Glutamatergic neuron (in vitro differentiated cells): ENCODE results near the gene SRBD1. TPM values are rescaled to one million over a fixed set of nuclear protein-coding genes. Genes with fewer than 3 reads are reported as not detected.

Experiments
- DNase-seq: peaks from one replicate; pipeline ENCODE4 v3.0.0; 2022
- H3K27ac Mint-ChIP-seq: one replicate; pipeline ENCODE4 v1.8.0; 2020; ENCODE audit warnings: mild to moderate bottlenecking, mixed read lengths, inconsistent platforms; ENCODE audit not compliant: unreplicated experiment
- H3K27me3 Mint-ChIP-seq: one replicate; pipeline ENCODE4 v1.8.0; 2020; ENCODE audit warnings: mild to moderate bottlenecking, moderate library complexity, mixed read lengths, inconsistent platforms; ENCODE audit not compliant: unreplicated experiment
- H3K36me3 Mint-ChIP-seq: one replicate; pipeline ENCODE4 v1.8.0; 2020; ENCODE audit warnings: mild to moderate bottlenecking, mixed read lengths, inconsistent platforms; ENCODE audit not compliant: unreplicated experiment
- H3K4me1 Mint-ChIP-seq: one replicate; pipeline ENCODE4 v1.8.0; 2020; ENCODE audit warnings: mild to moderate bottlenecking, low read depth, mixed read lengths, inconsistent platforms; ENCODE audit not compliant: unreplicated experiment
- H3K4me3 Mint-ChIP-seq: one replicate; pipeline ENCODE4 v1.8.0; 2020; ENCODE audit warnings: mild to moderate bottlenecking, mixed read lengths, inconsistent platforms; ENCODE audit not compliant: unreplicated experiment
- H3K9me3 Mint-ChIP-seq: one replicate; pipeline ENCODE4 v1.8.0; 2020; ENCODE audit warnings: mild to moderate bottlenecking, moderate library complexity, mixed read lengths, inconsistent platforms; ENCODE audit not compliant: unreplicated experiment
- CTCF ChIP-seq: fragments of 200-600 bp; sonication (generic); IDR thresholded peaks from one replicate; pipeline ENCODE4 v1.5.0; 2021; ENCODE audit not compliant: partially characterized antibody, unreplicated experiment
- total RNA-seq: library from RNA; stranded (reverse); fragmentation: NEBNext Ultra II Directional; extraction: Animal tissue kit (Norgen Biotek cat#: 25700); gene quantifications from one replicate; pipeline ENCODE4 v1.2.1, GENCODE V29; 2021; ENCODE audit not compliant: unreplicated experiment

The SRBD1 gene
- total RNA-seq, 1 donor from 2014 or later = 16.1 TPM

GRCh38 chr2:45441571-45441970 is 169.5 kb downstream of the SRBD1 start:
- Mint-ChIP-seq H3K4me1 (peaks cover 4% of the 10 kb centered on the region), H3K27me3 (no peaks in the 10 kb centered on the region), H3K9me3 (no peaks in the 10 kb centered on the region), H3K36me3 (peaks cover 6% of the 10 kb centered on the region), H3K4me3 (no peak overlapping the region), H3K27ac (no peak overlapping the region)
- no peak for TF ChIP-seq CTCF
- DNase-seq = no peak

GRCh38 chr2:45439788-45440773 is 171.0 kb downstream of the SRBD1 start:
- Mint-ChIP-seq H3K9me3 (no peaks in the 10 kb centered on the region), H3K27ac (no peak overlapping the region), H3K36me3 (peaks cover 10% of the 10 kb centered on the region), H3K4me3 (no peak overlapping the region), H3K4me1 (peaks cover 4% of the 10 kb centered on the region), H3K27me3 (no peaks in the 10 kb centered on the region)
- DNase-seq = no peak
- no peak for TF ChIP-seq CTCF

GRCh38 chr2:45438872-45439665 is 172.0 kb downstream of the SRBD1 start:
- Mint-ChIP-seq H3K4me3 (no peak overlapping the region), H3K27ac (no peak overlapping the region)
- no peak for TF ChIP-seq CTCF

GRCh38 chr2:45436456-45436855 is 174.6 kb downstream of the SRBD1 start:
- no peaks in the 10 kb centered on the region for H3K27me3 Mint-ChIP-seq
- no peaks in the 10 kb centered on the region for H3K9me3 Mint-ChIP-seq
- no peak for DNase-seq
- TF ChIP-seq CTCF = no peak
- peaks cover 4% of the 10 kb centered on the region for H3K4me1 Mint-ChIP-seq
- peaks cover 10% of the 10 kb centered on the region for H3K36me3 Mint-ChIP-seq
- no peak overlapping the region for H3K27ac Mint-ChIP-seq
- H3K4me3 Mint-ChIP-seq = no peak overlapping the region

More at GRCh38 chr2:45438872-45439665, 172.0 kb downstream of the SRBD1 start:
- Mint-ChIP-seq H3K9me3 (no peaks in the 10 kb centered on the region), H3K4me1 (peaks cover 4% of the 10 kb centered on the region), H3K27me3 (no peaks in the 10 kb centered on the region), H3K36me3 (peaks cover 10% of the 10 kb centered on the region)
- no peak for DNase-seq
